Type B pancreatic cell (in vitro differentiated cells): ENCODE data around the gene IFNK. TPM values are rescaled to one million over a fixed set of nuclear protein-coding genes. Genes with fewer than 3 reads are reported as not detected.

Source experiments
- DNase-seq: peaks from one replicate; pipeline ENCODE4 v3.0.0; 2021; ENCODE audit warnings: mixed read lengths; ENCODE audit not compliant: unreplicated experiment; ENCODE audit errors: extremely low spot score
- H3K27ac Mint-ChIP-seq: 2 replicates; pipeline ENCODE4 v1.8.0; 2021; ENCODE audit warnings: mild to moderate bottlenecking, mixed read lengths
- H3K27me3 Mint-ChIP-seq: 2 replicates; pipeline ENCODE4 v1.8.0; 2021; ENCODE audit warnings: mixed read lengths
- H3K36me3 Mint-ChIP-seq: 2 replicates; pipeline ENCODE4 v1.8.0; 2021; ENCODE audit warnings: mixed read lengths
- H3K4me1 Mint-ChIP-seq: one replicate; pipeline ENCODE4 v1.8.0; 2021; ENCODE audit warnings: mixed read lengths; ENCODE audit not compliant: unreplicated experiment
- H3K4me3 Mint-ChIP-seq: 2 replicates; pipeline ENCODE4 v1.8.0; 2021; ENCODE audit warnings: mild to moderate bottlenecking, mixed read lengths
- H3K9me3 Mint-ChIP-seq: 2 replicates; pipeline ENCODE4 v1.8.0; 2021; ENCODE audit warnings: mixed read lengths
- CTCF ChIP-seq: fragments of 200-600 bp; sonication (generic); conservative IDR thresholded peaks from 2 replicates; pipeline ENCODE4 v1.5.0; 2021; ENCODE audit warnings: antibody characterized with exemption, mild to moderate bottlenecking
- long read RNA-seq: library from polyadenylated mRNA; unstranded; transcript quantifications from one replicate; pipeline ENCODE4 v2.0.0, GENCODE V29; 2020
- total RNA-seq: library from RNA; stranded (reverse); gene quantifications from 2 replicates; pipeline ENCODE4 v1.2.1, GENCODE V29; 2021; ENCODE audit warnings: low replicate concordance

IFNK gene
- not detected in 2 replicates for total RNA-seq
- long read RNA-seq: 0 reads

GRCh38 chr9:27524236-27524635, at the start of gene IFNK:
TSS of gene IFNK (plus strand) at chr9:27524290. CDS start at chr9:27524337, 47 bp downstream.
- Mint-ChIP-seq H3K27me3 (no peaks in the 10 kb centered on the region), H3K4me3 (no peak within 1 kb of the TSS), H3K9me3 (no peaks in the 10 kb centered on the region), H3K27ac (no peak within 1 kb of the TSS), H3K36me3 (peaks cover 12% of the 10 kb centered on the region), H3K4me1 (peaks cover 11% of the 10 kb centered on the region)
- DNase-seq: no peak
- no peak for TF ChIP-seq CTCF

- Mint-ChIP-seq H3K4me3 (no peak overlapping the region), H3K27ac (no peak overlapping the region), H3K36me3 (peaks cover 34% of the 10 kb centered on the region), H3K27me3 (no peaks in the 10 kb centered on the region), H3K9me3 (no peaks in the 10 kb centered on the region), H3K4me1 (peaks cover 44% of the 10 kb centered on the region)
- DNase-seq: no peak
- no peak for TF ChIP-seq CTCF
Measured at GRCh38 chr9:27474305-27474704, 49.8 kb upstream of the IFNK start.

- Mint-ChIP-seq H3K4me1 (peaks cover 42% of the 10 kb centered on the region), H3K4me3 (no peak overlapping the region), H3K36me3 (peaks cover 32% of the 10 kb centered on the region), H3K27me3 (no peaks in the 10 kb centered on the region), H3K9me3 (no peaks in the 10 kb centered on the region), H3K27ac (no peak overlapping the region)
- no peak for DNase-seq
- TF ChIP-seq CTCF: no peak
Measured at GRCh38 chr9:27475057-27475595, 49.0 kb upstream of the IFNK start.

GRCh38 chr9:27476870-27477515, 47.1 kb upstream of the IFNK start:
- DNase-seq: no peak
- H3K27me3 Mint-ChIP-seq: no peaks in the 10 kb centered on the region
- peaks cover 25% of the 10 kb centered on the region for H3K4me1 Mint-ChIP-seq
- H3K9me3 Mint-ChIP-seq: peaks cover 5% of the 10 kb centered on the region
- TF ChIP-seq CTCF: no peak
- no peak overlapping the region for H3K4me3 Mint-ChIP-seq
- H3K27ac Mint-ChIP-seq: no peak overlapping the region
- H3K36me3 Mint-ChIP-seq: peaks cover 29% of the 10 kb centered on the region

GRCh38 chr9:27478322-27478721, 45.8 kb upstream of the IFNK start:
- Mint-ChIP-seq H3K27me3 (no peaks in the 10 kb centered on the region), H3K4me1 (peaks cover 14% of the 10 kb centered on the region), H3K27ac (no peak overlapping the region), H3K4me3 (no peak overlapping the region), H3K9me3 (peaks cover 5% of the 10 kb centered on the region), H3K36me3 (peaks cover 29% of the 10 kb centered on the region)
- no peak for DNase-seq
- TF ChIP-seq CTCF: no peak
